Ecto neural progenitor cell (in vitro differentiated cells): Measurements from ENCODE around the gene NMB.
"Not testable (repeated sequence)": the region's sequence is repeated elsewhere in the genome, so short reads cannot be mapped to it uniquely, and the experiment has no call there.

Experiments used
- DNase-seq: peaks from one replicate; pipeline ENCODE4 v3.0.0-alpha.2; 2018; ENCODE audit warnings: low spot score

NMB gene

DNA sequence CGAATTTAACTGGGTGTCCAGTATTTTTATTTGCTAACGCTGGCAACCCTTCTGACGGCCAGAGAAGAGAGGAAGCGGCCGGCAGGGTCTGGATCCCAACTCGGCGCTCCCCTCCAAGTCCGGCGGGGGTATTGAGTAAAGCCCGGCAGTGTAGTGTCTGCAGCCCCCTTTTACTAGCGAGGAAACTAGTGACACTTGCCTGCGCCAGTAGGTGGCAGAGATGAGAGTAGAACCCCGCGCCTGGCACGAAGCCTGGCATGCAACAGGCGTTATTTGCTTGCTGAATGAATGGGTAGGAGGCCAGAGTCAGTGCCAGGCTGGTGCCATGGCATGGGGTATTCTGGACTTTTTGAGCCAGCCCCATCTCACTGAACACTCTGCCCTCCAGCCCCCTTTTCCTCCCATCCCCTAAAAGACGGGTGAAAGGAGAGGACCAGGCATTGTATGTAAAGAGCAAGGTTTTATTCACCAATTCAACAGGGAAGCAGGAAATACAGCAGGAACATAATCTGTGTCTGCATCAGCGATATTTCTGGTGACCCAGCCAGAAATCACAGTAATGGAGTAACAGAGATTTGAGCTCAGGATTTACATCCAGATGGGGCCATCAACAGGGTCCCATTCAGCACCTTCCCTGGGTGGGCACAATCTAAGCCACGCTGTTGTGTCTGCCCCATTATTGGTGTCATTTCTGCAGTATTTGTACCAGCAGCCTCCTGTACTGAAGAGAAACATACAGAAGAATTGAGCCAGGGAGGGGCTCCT is 3.1 kb downstream of the NMB start:
- peak; percentile 81 for DNase-seq

DNA sequence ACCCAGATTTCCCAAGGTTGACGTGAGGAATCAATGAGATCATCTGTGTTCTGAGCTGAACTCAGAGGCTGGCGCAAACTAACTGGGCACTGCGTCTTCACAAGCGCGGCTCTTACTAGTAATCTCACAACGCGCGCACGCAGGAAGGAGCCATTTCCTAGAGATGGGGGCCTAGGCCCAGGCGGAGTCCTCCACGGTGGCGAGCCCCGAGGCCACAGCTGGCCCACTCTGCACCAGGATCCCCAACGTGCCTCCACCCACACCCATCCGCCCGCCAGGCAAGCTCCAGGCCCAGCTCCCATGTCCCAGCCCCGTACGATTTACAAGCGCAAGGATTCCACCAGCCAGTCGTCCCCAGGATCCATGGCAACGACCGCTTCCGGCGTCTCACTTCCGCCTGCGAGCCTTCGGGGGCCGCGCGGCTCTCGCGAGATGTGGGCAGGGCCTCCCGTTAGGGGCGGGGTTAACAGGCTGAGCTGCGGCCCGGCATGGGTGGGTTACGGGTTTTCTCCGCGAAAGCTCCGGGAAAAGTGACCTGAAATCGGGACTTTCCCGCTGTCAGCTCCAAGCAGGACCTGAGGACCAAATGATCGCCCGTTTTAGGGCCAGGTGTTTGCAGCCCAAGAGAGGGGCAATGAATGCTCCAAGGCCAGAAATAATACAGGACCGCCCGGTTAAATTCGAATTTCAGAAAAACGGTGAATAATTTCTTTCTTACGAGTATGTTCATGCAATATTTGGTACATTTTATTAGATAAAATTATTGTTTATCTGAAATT is 3.9 kb downstream of the NMB start, which contains the start of gene WDR73:
Gene WDR73 (minus strand): TSS at position 374 of the 779 bp plus-strand sequence. CDS start 9 bp downstream, at position 365.
- peak; percentile 98 for DNase-seq

DNA sequence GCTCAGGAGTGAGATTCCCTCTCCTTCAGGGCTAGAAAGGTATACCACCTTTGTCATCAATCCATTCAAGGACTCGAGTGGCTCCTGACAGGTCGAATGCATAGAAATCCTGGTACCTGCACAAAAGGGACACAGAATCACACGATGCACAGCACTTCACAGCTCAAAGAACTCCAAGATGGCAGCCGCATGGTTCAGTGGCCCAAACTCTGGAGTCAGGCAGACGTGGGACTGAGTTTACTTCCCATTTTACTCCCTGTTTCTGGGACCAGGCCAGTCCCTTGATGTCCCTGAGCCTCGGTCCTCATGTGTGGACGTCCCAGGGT is 4.5 kb downstream of the NMB start:
- DNase-seq, result no peak

DNA sequence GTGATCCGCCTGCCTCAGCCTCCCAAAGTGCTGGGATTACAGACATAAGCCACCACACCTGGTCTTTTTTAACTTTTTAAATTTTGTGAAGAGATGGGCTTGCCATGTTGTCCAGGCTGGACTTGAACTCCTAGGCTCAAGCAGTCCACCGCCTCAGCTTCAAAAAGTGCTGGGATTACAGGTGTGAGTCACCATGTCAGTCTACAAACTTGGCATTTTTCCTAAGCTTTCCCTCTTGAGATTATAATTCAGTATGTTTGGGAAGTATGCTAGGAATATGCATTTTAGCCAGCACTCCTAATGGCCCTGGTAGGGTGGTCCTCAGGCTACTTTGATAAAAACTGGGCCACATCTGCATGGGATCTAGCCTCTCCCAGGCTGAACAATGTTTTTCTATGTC is 8.3 kb downstream of the NMB start:
- DNase-seq, result no peak

DNA sequence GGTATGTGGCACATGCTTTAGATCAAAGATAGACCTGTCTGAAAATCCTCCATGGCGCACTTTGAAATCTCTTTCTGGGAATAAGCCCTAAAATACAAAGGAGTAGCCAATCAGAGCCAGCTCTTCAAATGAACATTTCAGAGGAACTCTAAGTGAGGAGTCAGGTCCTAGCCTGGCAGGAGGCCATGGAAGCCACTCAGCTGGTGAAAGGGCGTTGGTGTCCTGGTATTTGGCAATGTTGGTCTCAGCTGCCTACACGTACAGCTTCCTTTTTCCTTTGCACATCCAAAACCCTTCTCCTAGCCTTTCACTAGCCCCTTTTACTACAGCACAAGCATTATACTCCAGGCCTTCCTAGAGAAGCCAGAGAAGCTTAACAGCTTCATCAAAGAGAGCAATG is 9.5 kb downstream of the NMB start:
- no peak for DNase-seq

DNA sequence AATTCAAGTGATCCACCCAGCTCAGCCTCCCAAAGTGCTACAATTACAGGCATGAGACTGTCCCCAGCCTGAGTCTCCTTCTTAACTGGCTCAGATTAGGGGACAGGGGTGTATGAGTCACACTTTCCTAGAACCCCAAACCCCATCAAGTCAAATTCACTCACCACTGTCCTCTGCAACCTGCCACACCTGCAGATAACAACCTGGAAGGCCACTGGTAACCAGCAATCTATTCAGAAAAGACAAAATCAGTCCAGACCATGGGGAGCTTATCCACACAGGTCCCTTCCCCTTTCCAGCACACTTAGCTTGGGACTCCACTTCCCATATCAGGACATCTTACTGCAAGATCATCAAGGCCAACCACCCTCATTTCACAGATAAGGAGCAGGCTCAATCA is 10.3 kb downstream of the NMB start:
- no peak for DNase-seq

DNA sequence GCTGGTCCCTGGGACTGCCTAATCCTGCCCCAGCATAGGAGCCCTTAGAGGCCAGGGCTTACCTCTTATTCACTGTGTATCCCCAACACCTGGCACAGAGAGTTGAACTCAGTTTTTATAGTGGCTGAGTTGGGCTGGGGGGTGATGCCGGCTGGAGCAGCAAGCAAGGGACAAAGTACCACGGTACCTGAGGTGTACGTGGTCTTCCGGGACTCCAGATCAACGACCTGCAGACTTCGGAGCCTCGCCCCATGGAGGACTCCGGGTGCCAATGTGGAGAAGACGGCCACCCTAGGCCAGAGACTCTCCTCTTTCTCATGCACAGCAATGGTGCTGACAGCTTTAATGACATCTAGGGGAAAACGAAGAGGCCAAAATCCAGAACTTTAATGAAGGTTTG is 12.0 kb downstream of the NMB start:
- no peak for DNase-seq

DNA sequence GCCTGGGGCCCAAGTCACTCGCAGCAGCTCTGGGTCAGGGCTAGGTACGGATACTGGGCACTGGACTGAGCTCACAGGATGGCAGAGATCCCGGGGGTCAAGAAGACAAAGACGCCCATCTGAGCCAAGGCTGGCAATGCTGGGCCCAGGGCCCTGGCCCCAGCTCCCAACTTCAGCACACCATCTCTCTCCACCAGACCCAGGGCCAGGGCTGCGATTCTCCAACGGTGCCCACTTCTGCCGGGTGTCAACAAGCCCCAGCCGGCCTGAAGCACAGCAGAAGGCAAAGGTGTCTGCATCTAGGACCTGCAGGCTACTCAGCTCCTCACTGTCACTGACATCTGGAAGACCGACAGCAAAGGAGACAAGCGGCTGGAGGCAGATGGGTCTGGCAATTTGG is 12.5 kb downstream of the NMB start:
- DNase-seq, result no peak

DNA sequence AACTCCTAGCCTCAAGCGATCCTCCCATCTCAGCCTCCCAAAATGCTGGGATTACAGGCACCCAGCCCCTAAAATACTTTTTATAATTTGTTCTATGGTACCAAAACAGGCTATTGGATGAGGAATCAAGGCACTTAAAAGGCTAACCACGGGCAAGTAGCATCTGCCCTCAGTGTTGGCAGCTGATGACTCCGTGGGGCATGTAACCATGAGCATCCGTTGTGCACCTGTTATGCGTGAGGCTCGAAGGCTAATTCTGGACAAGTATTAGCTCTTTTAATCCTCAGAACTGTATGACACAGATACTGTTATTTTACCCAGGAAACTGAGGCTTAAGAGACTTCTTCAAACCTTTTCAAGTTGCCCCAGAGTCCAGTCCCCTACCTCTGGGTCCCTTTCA is 14.2 kb downstream of the NMB start:
- DNase-seq, result no peak

DNA sequence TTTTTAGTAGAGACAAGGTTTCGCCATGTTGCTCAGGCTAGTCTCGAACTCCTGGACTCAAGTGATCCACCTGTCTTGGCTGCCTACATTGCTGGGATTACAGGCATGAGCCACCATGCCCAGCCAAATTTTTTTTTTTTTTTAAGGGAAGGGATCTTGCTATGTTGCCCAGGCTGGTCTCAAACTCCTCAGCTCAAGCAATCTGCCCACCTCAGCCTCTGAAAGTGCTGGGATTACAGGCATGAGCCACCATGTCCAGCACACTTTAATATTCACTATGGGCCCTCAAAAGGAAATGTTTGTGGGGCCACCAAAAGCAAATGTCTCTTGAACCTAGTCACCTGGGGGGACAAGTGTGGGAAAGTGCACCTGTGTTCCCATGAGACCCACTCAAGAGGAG is 15.4 kb downstream of the NMB start:
- not testable (repeated sequence) for DNase-seq

DNA sequence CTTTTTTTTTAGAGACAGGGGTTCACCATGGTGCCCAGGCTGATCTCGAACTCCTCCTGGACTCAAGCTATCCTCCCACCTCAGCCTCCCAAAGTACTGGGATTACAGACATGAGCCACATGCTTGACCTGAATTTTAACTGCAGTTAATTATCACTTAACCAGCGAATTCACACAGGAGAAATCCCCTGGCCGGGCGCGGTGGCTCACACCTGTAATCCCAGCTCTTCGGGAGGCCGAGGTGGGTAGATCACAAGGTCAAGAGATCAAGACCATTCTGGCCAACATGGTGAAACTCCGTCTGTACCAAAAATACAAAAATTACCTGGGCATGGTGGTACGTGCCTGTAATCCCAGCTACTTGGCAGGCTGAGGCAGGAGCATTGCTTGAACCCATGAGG is 16.1 kb downstream of the NMB start:
- not testable (repeated sequence) for DNase-seq

DNA sequence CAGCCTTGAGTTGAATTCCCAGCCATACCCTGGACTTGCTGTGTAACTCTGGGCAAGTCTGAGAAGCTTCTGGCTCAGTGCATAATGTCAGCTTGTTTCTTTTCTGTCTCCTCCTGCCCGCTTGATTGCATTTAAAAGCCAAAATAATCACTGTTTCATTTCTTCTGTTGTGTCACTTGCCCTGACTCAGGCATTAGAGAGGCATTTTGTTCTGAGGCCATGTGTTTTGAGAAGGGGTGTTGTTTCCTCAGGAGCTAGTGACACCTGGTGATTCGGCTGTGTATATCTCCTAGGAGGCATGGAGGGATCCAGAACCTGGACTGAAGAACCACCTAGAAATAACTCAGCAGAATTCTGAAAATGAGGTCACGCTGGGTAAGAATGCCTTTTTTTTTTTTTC is 19.9 kb downstream of the NMB start:
- DNase-seq, result no peak

DNA sequence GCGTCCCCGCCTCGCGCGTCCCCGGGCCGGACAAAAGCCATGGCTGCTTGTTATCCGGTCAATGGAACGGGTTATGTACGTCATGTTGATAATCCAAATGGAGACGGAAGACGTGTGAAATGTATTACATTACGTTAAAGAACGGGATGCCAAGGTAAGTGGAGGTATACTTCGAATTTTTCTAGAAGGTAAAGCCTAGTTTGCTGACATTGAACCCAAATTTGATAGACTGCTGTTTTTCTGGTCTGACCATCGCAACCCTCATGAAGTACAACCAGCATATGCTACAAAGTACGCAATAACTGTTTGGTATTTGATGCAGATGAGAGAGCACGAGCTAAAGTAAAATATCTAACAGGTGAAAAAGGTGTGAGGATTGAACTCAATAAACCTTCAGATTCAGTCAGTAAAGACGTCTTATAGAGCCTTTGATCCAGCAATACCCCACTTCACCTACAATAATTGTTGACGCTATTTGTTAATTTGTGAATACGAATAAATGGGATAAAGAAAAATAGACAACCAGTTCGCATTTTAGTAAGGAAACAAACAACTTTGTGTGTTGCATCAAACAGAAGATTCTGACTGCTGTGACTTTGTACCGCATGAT is 23.7 kb downstream of the NMB start:
- DNase-seq, result no peak

DNA sequence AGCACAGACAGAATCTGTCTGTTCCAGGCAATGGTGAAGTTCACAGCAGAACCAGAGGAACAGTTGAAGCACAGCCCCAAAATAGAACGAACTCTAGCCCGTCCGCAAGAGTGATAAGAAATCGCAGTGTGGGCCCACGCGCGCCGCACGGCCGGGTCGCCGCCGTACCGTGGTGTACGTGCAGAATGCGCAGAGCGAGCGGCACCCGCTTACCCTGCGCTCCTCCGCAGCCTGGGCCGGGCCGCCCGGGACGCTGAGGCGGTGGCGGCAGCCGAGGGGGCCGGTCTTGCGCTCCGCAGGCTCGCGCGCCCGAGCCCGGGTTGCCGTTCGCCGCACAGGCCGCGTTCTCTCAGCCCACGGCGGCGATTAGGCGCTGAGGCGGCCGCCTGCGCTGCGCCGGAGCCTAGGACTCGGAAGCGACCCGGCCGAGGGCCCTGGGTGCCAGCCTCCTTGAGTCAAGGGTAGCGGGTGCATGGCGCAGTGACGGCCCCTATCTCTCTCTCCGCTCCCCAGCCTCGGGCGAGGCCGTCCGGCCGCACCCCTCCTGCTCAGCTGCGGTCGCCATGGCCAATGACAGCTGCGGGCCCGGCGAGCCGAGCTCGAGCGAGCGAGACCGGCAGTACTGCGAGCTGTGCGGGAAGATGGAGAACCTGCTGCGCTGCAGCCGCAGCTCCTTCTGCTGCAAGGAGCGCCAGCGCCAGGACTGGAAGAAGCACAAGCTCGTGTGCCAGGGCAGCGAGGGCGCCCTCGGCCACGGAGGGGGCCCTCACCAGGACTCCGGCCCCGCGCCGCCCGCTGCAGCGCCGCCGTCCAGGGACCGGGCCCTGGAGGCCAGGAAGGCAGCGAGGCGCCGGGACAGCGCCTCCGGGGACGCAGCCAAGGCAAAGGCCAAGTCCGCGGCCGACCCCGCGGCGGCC is 24.4 kb downstream of the NMB start:
- DNase-seq, result peak; percentile 76

DNA sequence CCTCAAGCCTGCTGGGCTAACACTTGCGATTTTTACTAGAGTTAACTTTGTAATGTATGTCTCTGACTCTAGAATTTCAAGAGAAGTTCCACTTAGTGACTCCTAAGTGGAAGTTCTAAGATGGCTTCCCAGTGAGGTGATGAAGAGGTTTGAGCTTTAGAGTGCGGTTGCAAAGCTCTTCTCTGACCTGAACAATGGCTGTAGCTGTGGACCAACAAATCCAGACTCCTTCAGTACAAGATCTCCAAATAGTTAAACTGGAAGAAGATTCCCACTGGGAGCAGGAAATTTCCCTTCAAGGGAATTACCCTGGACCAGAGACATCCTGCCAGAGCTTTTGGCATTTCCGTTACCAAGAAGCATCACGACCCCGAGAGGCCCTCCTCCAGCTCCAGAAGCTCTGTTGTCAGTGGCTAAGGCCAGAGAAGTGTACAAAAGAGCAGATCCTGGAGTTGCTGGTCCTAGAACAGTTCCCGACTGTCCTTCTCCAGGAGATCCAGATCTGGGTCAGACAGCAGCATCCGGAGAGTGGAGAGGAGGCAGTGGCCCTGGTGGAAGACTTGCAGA is 26.2 kb downstream of the NMB start:
- DNase-seq, result no peak

DNA sequence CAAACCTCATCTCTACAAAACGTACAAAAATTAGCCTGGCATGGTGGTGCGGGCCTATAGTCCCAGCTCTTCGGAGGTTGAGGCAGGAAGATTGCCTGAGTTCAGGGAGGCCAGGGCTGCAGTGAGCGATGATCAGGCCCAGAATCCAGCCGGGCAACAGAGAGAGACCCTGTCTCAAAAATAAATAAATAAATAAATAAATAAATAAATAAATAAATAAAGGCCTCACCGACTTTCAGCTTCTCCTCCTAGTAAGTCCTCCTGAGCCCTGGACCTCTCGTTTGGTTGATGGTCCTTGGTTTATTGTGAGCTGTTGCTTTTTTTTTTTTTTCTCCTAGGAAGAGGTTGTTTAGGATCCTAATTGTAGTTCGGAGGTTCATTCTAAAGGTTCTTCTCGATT is 29.0 kb downstream of the NMB start:
- no peak for DNase-seq

DNA sequence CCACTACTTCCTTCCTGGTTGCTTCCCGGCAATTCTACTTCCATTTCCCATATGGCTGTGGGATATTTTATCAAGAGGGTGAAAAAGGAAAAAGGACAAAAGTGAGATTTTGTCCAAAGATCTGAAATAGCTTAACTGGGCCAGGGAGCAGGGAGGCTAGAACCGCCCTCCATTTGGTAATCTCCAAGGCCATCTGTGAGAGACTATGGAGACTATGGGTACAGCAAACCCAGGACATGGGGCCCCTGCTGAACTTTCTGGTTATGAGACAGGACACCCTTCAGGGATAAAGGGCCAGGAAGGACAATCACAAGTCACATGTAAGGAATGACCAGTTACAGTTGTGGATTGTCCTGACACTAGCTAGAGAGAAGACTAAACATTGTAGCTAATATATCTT is 32.9 kb downstream of the NMB start:
- no peak for DNase-seq

DNA sequence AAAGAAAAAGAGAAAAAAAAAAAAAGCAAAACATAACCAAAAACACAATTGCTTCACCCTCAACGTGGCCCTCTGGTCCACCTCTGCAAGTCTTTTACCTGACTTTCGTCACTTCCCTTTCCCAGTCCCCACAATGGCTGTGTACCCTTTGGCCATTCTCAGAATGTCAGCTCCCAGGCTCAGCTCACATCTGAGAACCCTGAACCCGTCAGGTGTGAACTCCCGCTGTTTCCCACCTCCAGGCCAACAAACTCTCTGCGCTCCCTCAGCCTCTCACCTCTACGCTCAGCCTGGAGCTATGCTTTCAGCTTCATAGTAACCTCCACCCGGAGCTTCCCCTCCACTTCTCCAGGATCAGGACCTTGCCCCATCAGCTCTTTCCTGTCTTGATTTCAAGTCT is 33.6 kb downstream of the NMB start:
- no peak for DNase-seq

DNA sequence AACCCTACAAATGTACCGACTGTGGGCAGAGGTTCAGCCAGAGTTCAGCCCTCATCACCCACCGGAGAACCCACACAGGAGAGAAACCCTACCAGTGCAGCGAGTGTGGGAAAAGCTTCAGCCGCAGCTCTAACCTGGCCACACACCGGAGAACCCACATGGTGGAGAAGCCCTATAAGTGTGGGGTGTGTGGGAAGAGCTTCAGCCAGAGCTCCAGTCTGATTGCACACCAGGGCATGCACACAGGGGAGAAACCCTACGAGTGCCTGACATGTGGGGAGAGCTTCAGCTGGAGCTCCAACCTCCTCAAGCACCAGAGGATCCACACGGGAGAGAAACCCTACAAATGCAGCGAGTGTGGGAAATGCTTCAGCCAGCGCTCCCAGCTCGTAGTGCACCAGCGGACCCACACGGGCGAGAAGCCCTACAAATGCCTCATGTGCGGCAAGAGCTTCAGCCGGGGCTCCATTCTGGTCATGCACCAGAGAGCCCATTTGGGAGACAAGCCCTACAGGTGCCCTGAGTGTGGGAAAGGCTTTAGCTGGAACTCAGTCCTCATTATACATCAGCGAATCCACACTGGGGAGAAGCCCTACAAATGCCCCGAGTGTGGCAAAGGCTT is 36.5 kb downstream of the NMB start:
- DNase-seq, result no peak

DNA sequence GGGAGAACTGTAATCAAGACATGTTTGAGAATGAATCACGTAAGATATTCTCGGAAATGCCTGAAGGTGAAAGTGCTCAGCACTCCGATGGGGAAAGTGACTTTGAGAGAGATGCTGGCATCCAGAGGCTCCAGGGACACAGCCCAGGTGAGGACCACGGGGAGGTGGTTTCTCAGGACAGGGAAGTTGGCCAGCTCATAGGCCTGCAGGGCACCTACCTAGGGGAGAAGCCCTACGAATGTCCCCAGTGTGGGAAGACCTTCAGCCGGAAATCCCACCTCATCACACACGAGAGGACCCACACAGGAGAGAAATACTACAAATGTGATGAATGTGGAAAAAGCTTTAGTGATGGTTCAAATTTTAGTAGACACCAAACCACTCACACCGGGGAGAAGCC is 37.4 kb downstream of the NMB start:
- DNase-seq, result no peak

DNA sequence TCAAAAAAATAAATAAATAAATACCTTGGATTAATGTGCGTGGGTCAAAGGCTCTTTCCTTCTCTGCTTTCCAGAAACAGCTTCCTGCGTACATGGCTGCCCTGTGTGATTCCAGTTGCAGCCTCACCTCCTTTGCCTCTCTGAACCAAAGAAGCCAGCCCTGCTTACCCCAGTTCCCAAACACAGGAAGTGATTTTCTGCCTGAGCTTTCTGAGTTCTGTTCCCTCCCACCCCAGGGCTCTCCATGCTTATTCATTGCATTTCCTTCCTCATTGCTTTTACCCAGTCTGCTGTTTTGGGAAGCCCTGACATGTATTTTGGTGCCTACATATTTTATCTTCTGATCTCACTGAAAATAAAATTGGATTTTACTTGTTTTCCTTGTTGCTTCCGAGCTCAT is 41.8 kb downstream of the NMB start:
- no peak for DNase-seq
